GM12878 (cell line): ENCODE results near the gene PSMA1. TPM values are rescaled to one million over a fixed set of nuclear protein-coding genes. Genes with fewer than 3 reads are reported as not detected.

Experiments
- CREM ChIP-seq: IDR thresholded peaks from 2 replicates; pipeline ENCODE4 v1.6.1; 2014; ENCODE audit warnings: antibody characterized with exemption, low read depth
- EED ChIP-seq: sonication (generic); IDR thresholded peaks from 2 replicates; pipeline ENCODE4 v1.6.1; 2016; ENCODE audit warnings: antibody characterized with exemption, low read depth
- ESRRA ChIP-seq: IDR thresholded peaks from 2 replicates; pipeline ENCODE4 v1.6.1; 2012; ENCODE audit warnings: mild to moderate bottlenecking, low read length, improper control_type of control experiment
- FOXM1 ChIP-seq: IDR thresholded peaks from 2 replicates; pipeline ENCODE4 v1.6.1; 2012; ENCODE audit warnings: low read depth, mild to moderate bottlenecking, inconsistent platforms, low read length, moderate library complexity
- HDAC6 ChIP-seq: fragments of 200-600 bp; sonication (generic); IDR thresholded peaks from one replicate; pipeline ENCODE4 v1.8.0; 2017; ENCODE audit warnings: antibody characterized with exemption; ENCODE audit not compliant: unreplicated experiment
- IKZF1 ChIP-seq: fragments of 450-650 bp; conservative IDR thresholded peaks from 2 replicates; pipeline ENCODE4 v1.6.1; 2017; ENCODE audit warnings: antibody characterized with exemption, mild to moderate bottlenecking
- MXI1 ChIP-seq: fragments of 150-350 bp; IDR thresholded peaks from 2 replicates; pipeline ENCODE4 v1.6.1; 2011; ENCODE audit warnings: low read depth, mild to moderate bottlenecking, inconsistent platforms, low read length, improper control_type of control experiment
- NFYB ChIP-seq: IDR thresholded peaks from 2 replicates; pipeline ENCODE4 v1.6.1; 2011; ENCODE audit warnings: low read depth, mild to moderate bottlenecking, low read length, improper control_type of control experiment, moderate library complexity; ENCODE audit not compliant: insufficient read depth
- NR2C2 ChIP-seq: IDR thresholded peaks from 2 replicates; pipeline ENCODE4 v1.6.1; 2011; ENCODE audit warnings: borderline replicate concordance, low read depth; ENCODE audit not compliant: control insufficient read depth, insufficient read length
- NR2F1 ChIP-seq: fragments of 450-650 bp; conservative IDR thresholded peaks from 2 replicates; pipeline ENCODE4 v1.6.1; 2017; ENCODE audit warnings: mild to moderate bottlenecking
- PAX8 ChIP-seq: fragments of 450-650 bp; IDR thresholded peaks from 2 replicates; pipeline ENCODE4 v1.6.1; 2017; ENCODE audit warnings: mild to moderate bottlenecking, moderate library complexity
- PRDM15 ChIP-seq: fragments of 450-650 bp; formaldehyde crosslinking; IDR thresholded peaks from 2 replicates; pipeline ENCODE4 v1.4.0; 2020; ENCODE audit warnings: mild to moderate bottlenecking, moderate library complexity
- RB1 ChIP-seq: fragments of 450-650 bp; formaldehyde crosslinking; IDR thresholded peaks from 2 replicates; pipeline ENCODE4 v1.6.1; 2017; ENCODE audit warnings: mild to moderate bottlenecking, borderline replicate concordance
- RFX5 ChIP-seq: IDR thresholded peaks from 2 replicates; pipeline ENCODE4 v1.6.1; 2011; ENCODE audit warnings: low read depth, low read length, improper control_type of control experiment
- SMAD5 ChIP-seq: IDR thresholded peaks from 2 replicates; pipeline ENCODE4 v1.6.1; 2016; ENCODE audit warnings: antibody characterized with exemption, low read depth
- SRF ChIP-seq, 2 experiments: IDR thresholded peaks; 2 replicates each; pipeline ENCODE4 v1.6.1; 2011; ENCODE audit warnings: low read depth in 2 of 2, low read length in 2 of 2, mild to moderate bottlenecking in 1 of 2, moderate library complexity in 1 of 2
- ZNF384 ChIP-seq: IDR thresholded peaks from 2 replicates; pipeline ENCODE4 v1.6.1; 2012; ENCODE audit warnings: low read depth, mild to moderate bottlenecking, low read length, improper control_type of control experiment, borderline replicate concordance
- polyA plus RNA-seq, 11 experiments: library from polyadenylated mRNA; depleted of rRNA in 4 of 11; unstranded in 6 of 11; stranded (reverse) in 5 of 11; fragments of >200 nt; fragmentation: Nextera tagmentation in 4 of 11; fragmentation: Illumina TruSeq in 1 of 11; extraction: Ambion mirVana in 4 of 11; extraction: Trizol in 1 of 11; gene quantifications; 1 replicate in 1 of 11; 2 replicates in 10 of 11; pipeline versions ENCODE4 v1.2.1 to v1.2.3, GENCODE V29; 2011 to 2016; ENCODE audit warnings: inconsistent platforms in 2 of 11, missing spikeins in 2 of 11, low read depth in 1 of 11
- total RNA-seq, 4 experiments: library from RNA; depleted of rRNA in 3 of 4; stranded (reverse); fragments of >200 nt in 3 of 4; fragmentation: Illumina TruSeq in 1 of 4; extraction: Trizol in 1 of 4; gene quantifications; 2 replicates each; pipeline versions ENCODE4 v1.2.1 to v1.2.3, GENCODE V29; 2013 to 2021
- TF ChIP-seq, protein P1 (sequence below): fragments of 450-650 bp; formaldehyde crosslinking; IDR thresholded peaks from 2 replicates; pipeline ENCODE4 v1.5.0; 2022; ENCODE audit warnings: mild to moderate bottlenecking, missing genetic modification characterization
- TF ChIP-seq, protein P2 (sequence below): IDR thresholded peaks from 2 replicates; pipeline ENCODE4 v1.6.1; 2012; ENCODE audit warnings: low read depth, low read length, improper control_type of control experiment
- TF ChIP-seq, protein P3 (sequence below): fragments of 450-650 bp; formaldehyde crosslinking; IDR thresholded peaks from 2 replicates; pipeline ENCODE4 v1.4.0; 2022; ENCODE audit warnings: mild to moderate bottlenecking, moderate library complexity

The PSMA1 gene
- total and polyA plus RNA-seq, 10 of the 15 experiments (the other 5 are each of a cell fraction or from before 2014, with no cell fraction given): 185 to 678 (median 299) TPM

GRCh38 chr11:14499560-14500180 lies 20.5 kb downstream of the PSMA1 start, which contains the start of gene COPB1 (continued):
- TF ChIP-seq PRDM15 (CRISPR knock-in tag) (no peak), NR2C2 (no peak), PAX8 (no peak), ESRRA (0 out of 2 replicates have a peak, but pooled peaks have one; percentile 38), SRF (IDR thresholded peaks at IDR 0.05; ENCODE audit: low read depth in 2 of 2, low read length in 2 of 2) (no peak), NFYB (peak; percentile 38; the same call in 1 of the 2 replicates), SMAD5 (peak; percentile 80), HDAC6 (no peak), RFX5 (no peak; the same call in 1 of the 2 replicates), NR2F1 (no peak), RB1 (0 out of 2 replicates have a peak, but pooled peaks have one; percentile 13), ZNF384 (no peak), MXI1 (no peak), FOXM1 (no peak), EED (no peak), CREM (peak; percentile 84), IKZF1 (peak; percentile 61)
- TF ChIP-seq, protein P1, sequence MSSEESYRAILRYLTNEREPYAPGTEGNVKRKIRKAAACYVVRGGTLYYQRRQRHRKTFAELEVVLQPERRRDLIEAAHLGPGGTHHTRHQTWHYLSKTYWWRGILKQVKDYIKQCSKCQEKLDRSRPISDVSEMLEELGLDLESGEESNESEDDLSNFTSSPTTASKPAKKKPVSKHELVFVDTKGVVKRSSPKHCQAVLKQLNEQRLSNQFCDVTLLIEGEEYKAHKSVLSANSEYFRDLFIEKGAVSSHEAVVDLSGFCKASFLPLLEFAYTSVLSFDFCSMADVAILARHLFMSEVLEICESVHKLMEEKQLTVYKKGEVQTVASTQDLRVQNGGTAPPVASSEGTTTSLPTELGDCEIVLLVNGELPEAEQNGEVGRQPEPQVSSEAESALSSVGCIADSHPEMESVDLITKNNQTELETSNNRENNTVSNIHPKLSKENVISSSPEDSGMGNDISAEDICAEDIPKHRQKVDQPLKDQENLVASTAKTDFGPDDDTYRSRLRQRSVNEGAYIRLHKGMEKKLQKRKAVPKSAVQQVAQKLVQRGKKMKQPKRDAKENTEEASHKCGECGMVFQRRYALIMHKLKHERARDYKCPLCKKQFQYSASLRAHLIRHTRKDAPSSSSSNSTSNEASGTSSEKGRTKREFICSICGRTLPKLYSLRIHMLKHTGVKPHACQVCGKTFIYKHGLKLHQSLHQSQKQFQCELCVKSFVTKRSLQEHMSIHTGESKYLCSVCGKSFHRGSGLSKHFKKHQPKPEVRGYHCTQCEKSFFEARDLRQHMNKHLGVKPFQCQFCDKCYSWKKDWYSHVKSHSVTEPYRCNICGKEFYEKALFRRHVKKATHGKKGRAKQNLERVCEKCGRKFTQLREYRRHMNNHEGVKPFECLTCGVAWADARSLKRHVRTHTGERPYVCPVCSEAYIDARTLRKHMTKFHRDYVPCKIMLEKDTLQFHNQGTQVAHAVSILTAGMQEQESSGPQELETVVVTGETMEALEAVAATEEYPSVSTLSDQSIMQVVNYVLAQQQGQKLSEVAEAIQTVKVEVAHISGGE (CRISPR knock-in tag): no peak
- TF ChIP-seq, protein P2, sequence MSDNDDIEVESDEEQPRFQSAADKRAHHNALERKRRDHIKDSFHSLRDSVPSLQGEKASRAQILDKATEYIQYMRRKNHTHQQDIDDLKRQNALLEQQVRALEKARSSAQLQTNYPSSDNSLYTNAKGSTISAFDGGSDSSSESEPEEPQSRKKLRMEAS: peak; percentile 64; the same call in 1 of the 2 replicates
- TF ChIP-seq, protein P3, sequence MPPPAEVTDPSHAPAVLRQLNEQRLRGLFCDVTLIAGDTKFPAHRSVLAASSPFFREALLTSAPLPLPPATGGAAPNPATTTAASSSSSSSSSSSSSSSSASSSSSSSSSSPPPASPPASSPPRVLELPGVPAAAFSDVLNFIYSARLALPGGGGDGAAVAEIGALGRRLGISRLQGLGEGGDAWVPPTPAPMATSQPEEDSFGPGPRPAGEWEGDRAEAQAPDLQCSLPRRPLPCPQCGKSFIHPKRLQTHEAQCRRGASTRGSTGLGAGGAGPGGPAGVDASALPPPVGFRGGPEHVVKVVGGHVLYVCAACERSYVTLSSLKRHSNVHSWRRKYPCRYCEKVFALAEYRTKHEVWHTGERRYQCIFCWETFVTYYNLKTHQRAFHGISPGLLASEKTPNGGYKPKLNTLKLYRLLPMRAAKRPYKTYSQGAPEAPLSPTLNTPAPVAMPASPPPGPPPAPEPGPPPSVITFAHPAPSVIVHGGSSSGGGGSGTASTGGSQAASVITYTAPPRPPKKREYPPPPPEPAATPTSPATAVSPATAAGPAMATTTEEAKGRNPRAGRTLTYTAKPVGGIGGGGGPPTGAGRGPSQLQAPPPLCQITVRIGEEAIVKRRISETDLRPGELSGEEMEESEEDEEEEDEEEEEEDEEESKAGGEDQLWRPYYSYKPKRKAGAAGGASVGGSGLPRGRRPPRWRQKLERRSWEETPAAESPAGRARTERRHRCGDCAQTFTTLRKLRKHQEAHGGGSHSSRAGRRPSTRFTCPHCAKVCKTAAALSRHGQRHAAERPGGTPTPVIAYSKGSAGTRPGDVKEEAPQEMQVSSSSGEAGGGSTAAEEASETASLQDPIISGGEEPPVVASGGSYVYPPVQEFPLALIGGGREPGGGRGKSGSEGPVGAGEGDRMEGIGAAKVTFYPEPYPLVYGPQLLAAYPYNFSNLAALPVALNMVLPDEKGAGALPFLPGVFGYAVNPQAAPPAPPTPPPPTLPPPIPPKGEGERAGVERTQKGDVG (CRISPR knock-in tag): no peak
